Measurements from ENCODE around the gene MLXIP.

GRCh38 chr12:122104844-122105243, 26.3 kb downstream of the MLXIP start:
- TF ChIP-seq, protein P1, sequence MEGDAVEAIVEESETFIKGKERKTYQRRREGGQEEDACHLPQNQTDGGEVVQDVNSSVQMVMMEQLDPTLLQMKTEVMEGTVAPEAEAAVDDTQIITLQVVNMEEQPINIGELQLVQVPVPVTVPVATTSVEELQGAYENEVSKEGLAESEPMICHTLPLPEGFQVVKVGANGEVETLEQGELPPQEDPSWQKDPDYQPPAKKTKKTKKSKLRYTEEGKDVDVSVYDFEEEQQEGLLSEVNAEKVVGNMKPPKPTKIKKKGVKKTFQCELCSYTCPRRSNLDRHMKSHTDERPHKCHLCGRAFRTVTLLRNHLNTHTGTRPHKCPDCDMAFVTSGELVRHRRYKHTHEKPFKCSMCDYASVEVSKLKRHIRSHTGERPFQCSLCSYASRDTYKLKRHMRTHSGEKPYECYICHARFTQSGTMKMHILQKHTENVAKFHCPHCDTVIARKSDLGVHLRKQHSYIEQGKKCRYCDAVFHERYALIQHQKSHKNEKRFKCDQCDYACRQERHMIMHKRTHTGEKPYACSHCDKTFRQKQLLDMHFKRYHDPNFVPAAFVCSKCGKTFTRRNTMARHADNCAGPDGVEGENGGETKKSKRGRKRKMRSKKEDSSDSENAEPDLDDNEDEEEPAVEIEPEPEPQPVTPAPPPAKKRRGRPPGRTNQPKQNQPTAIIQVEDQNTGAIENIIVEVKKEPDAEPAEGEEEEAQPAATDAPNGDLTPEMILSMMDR (IDR thresholded peaks at IDR 0.05; ENCODE audit: low read length), result no peak
- TF ChIP-seq EZH2 (optimal IDR thresholded peaks at IDR 0.05; ENCODE audit: low read depth, low read length) (no peak), EZH2phosphoT487 (IDR thresholded peaks at IDR 0.05; ENCODE audit: low read length) (no peak)

Measured in MM.1S (cell line).